Heart left ventricle (tissue), 16 donors: ENCODE data around the gene NKD1. TPM values are rescaled to one million over a fixed set of nuclear protein-coding genes. Genes with fewer than 3 reads are reported as not detected.

ENCODE experiments used
- ATAC-seq, 4 donors: fragments of 200-7000 bp; cut with Tn5 transposase; one replicate each; pipeline ENCODE4 v1.9.1; 2020 to 2022; ENCODE audit warnings: moderate library complexity in 4 of 4, mild to moderate bottlenecking in 3 of 4, moderate number of reproducible peaks in 1 of 4
- DNase-seq, 5 donors: peaks; one replicate each; pipeline ENCODE4 v3.0.0-alpha.2; 2020
- H3K27ac ChIP-seq, 12 donors: fragments of 200-600 bp; sonication (generic) in 4 of 12; one replicate each; pipeline versions ENCODE4 v1.5.0 to v1.8.0; 2016 to 2022; ENCODE audit warnings: mild to moderate bottlenecking in 2 of 12
- H3K27me3 ChIP-seq, 9 donors: fragments of 200-600 bp; sonication (generic) in 2 of 9; one replicate each; pipeline versions ENCODE4 v1.5.1 to v1.8.0; 2016 to 2022; ENCODE audit warnings: mild to moderate bottlenecking in 3 of 9
- H3K36me3 ChIP-seq, 9 donors: fragments of 200-600 bp; sonication (generic) in 2 of 9; one replicate each; pipeline versions ENCODE4 v1.5.0 to v1.8.0; 2018 to 2022; ENCODE audit warnings: mild to moderate bottlenecking in 2 of 9
- H3K4me1 ChIP-seq, 12 donors: fragments of 200-600 bp; sonication (generic) in 4 of 12; one replicate each; pipeline versions ENCODE4 v1.5.0 to v1.8.0; 2016 to 2022; ENCODE audit warnings: mild to moderate bottlenecking in 3 of 12
- H3K4me3 ChIP-seq, 12 donors: fragments of 200-600 bp; sonication (generic) in 4 of 12; one replicate each; pipeline versions ENCODE4 v1.5.0 to v1.8.0; 2017 to 2022; ENCODE audit warnings: mild to moderate bottlenecking in 9 of 12, moderate library complexity in 4 of 12
- H3K9me3 ChIP-seq, 12 donors: fragments of 200-600 bp; sonication (generic) in 4 of 12; one replicate each; pipeline versions ENCODE4 v1.5.0 to v1.8.0; 2016 to 2022; ENCODE audit warnings: mild to moderate bottlenecking in 1 of 12
- POLR2A ChIP-seq, 2 donors: fragments of 450-650 bp; IDR thresholded peaks; one replicate each; pipeline ENCODE4 v1.6.1; 2017; ENCODE audit warnings: antibody characterized with exemption in 2 of 2, mild to moderate bottlenecking in 2 of 2, moderate library complexity in 2 of 2
- WGBS, 4 donors: extraction: QIAGEN DNeasy Blood & Tissue Kit in 2 of 4; methylation state at CpG; one replicate each; pipeline versions ENCODE4 v1.1.5 to v1.1.7; 2013 to 2018; 5-methylcytosine and 5-hydroxymethylcytosine counted together
- intact Hi-C, 10 donors: fragments of 100-400 bp; cut with DNase I; formaldehyde crosslinking; loops; one replicate each; pipeline versions ENCODE4 v1.11.1 to v1.14.2; 2022
- polyA plus RNA-seq, 2 donors: library from polyadenylated mRNA; stranded (reverse); fragments of 200-250 nt; gene quantifications; one replicate each; pipeline ENCODE4 v1.2.3, GENCODE V29; 2013
- total RNA-seq, 9 donors: library from RNA; depleted of rRNA in 2 of 9; stranded (reverse); fragments of >200 nt in 2 of 9; fragmentation: NEBNext Ultra II Directional in 3 of 9; extraction: Animal tissue kit (Norgen Biotek cat#: 25700) in 3 of 9; gene quantifications; one replicate each; pipeline versions ENCODE4 v1.1.0 to v1.2.4, GENCODE V29; 2016 to 2023
- TF ChIP-seq, protein P1 (sequence below), 12 donors: fragments of 200-600 bp; sonication (generic) in 4 of 12; IDR thresholded peaks; one replicate each; pipeline versions ENCODE4 v1.5.0 to v1.8.0; 2018 to 2022; ENCODE audit warnings: antibody characterized with exemption in 12 of 12, mild to moderate bottlenecking in 5 of 12
- donor health status: ischemic (EF 13 %, LVEDD 7.1; RV severe dilation, severe dysfunction).
- donor health status: healthy with polysubstance abuse.
- donor health status: DM: no; HTN: yes; CAD: no.
- donor health status: DM: no; HTN: no; CAD: no.
- donor health status: ischemic (EF 25% LVEDD 6.9; RV normal size, moderate dysfunction).
- donor health status: ischemic (EF 25% LVEDD 5.7; RV mildly dilated, moderate dysfunction).
- donor health status: healthy.
- donor health status: DM: yes; HTN: yes; CAD: no.
- donor health status: ischemic (EF 35%, LVEDD 5.7; RV mildly dilated, moderate dysfunction).
- donor health status: nonischemic (EF 11% LVEDD 7.7; RV severe dilation, severe dysfunction).
- donor health status: DM: yes; HTN: yes; CAD: no.
- donor health status: PGD.
- donor health status: ischemic (EF 29% LVEDD 5.4; RV normal size, mild dysfunction).
- donor health status: nonischemic (EF 23%, LVEDD 6.1; RV moderate dilation, normal function).

The NKD1 gene
- total and polyA plus RNA-seq, 11 donors, result 0.05 to 1.0 (median 0.26) TPM

DNA sequence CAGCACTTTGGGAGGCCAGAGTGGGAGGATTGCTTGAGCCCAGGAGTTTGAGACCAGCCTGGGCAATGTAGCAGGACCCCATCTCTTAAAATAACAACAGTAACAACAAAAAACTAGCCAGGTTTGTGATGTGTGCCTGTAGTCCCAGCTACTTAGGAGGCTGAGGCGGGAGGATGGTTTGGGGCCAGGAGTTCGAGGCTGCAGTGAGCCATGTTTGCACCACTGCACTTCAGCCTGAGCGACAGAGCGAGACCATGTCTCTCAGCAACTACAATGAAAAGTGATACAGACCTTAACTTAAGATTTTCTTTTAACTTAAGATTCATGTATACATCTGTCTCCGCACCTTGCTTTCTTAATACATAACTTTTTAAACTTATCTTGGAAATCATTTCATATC lies 17.2 kb downstream of the NKD1 start:
- Histone ChIP-seq H3K27me3 (peaks cover 0 to 3% (median 0%) of the 10 kb centered on the region in 9 donors), H3K4me1 (peaks cover 0 to 12% (median 0%) of the 10 kb centered on the region in 12 donors), H3K36me3 (no peaks in the 10 kb centered on the region), H3K27ac (no peak overlapping the region), H3K4me3 (no peak overlapping the region), H3K9me3 (peaks cover 0 to 7% (median 0%) of the 10 kb centered on the region in 12 donors)
- DNase-seq (no peak), ATAC-seq (no peak)
- TF ChIP-seq, protein P1, sequence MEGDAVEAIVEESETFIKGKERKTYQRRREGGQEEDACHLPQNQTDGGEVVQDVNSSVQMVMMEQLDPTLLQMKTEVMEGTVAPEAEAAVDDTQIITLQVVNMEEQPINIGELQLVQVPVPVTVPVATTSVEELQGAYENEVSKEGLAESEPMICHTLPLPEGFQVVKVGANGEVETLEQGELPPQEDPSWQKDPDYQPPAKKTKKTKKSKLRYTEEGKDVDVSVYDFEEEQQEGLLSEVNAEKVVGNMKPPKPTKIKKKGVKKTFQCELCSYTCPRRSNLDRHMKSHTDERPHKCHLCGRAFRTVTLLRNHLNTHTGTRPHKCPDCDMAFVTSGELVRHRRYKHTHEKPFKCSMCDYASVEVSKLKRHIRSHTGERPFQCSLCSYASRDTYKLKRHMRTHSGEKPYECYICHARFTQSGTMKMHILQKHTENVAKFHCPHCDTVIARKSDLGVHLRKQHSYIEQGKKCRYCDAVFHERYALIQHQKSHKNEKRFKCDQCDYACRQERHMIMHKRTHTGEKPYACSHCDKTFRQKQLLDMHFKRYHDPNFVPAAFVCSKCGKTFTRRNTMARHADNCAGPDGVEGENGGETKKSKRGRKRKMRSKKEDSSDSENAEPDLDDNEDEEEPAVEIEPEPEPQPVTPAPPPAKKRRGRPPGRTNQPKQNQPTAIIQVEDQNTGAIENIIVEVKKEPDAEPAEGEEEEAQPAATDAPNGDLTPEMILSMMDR (IDR thresholded peaks at IDR 0.05), result no peak
- TF ChIP-seq POLR2A (IDR thresholded peaks at IDR 0.05), result no peak
- intact Hi-C loops, result loop anchor here in 1 of 10 donors (10.0 kb wide), 1 partner anchor 59 kb away; no protein-coding TSS in a partner anchor
- WGBS, 4 donors, result 94 to 98% (median 96%) methylated on average over 5 of the region's 5 CpGs

DNA sequence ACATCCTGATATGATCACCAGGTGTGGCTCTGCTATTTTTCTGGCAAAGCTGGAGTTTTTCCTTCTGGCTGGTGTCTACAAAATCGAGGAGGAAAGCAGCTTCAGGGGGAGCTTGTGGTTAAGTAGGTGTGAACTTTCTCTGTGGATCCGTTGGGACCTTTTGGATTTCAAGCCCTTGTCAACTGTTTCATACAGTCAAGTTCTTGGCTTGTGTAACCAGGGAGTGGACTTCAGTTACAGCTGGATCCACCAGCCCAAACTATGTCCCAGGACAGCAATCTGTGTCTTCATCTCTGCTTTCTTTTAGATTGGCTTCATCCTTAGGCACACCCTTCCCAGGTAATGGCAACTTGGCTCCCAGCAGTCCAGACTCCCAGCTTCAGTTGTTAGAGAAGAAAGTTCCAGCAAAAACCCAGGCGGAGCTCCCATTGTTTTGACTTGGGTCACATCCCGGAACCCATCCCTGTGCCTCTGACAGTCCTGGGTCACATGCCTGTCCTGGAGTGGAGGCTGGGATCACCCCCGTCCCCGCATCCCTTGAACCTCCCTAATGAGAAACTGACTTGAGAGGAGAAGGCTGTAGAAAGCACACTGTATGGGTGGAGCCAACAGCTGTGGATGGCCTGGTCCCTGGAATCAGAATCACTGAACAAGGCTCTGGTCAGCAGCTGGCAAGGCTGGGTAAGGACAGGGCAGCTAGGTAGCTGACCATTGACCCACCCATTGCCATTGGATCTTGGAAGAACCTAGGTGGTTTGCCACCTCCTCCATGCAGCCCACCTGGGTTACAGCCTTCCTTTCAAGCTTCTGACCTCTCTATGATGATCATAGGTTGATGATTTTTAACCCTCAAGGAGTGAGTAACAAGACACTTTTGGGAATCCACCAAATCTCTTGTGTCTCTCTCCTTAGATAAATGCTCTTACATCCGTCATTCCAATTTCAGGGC lies 18.1 kb downstream of the NKD1 start:
- peaks cover 0 to 3% (median 0%) of the 10 kb centered on the region in 9 donors for H3K27me3 ChIP-seq
- H3K4me3 ChIP-seq, result no peak overlapping the region
- peaks cover 0 to 5% (median 0%) of the 10 kb centered on the region in 12 donors for H3K9me3 ChIP-seq
- no peak overlapping the region for H3K27ac ChIP-seq
- TF ChIP-seq, protein P1 (IDR thresholded peaks at IDR 0.05), result no peak
- TF ChIP-seq POLR2A (IDR thresholded peaks at IDR 0.05), result no peak
- H3K36me3 ChIP-seq, result no peaks in the 10 kb centered on the region
- peaks cover 0 to 12% (median 0%) of the 10 kb centered on the region in 12 donors for H3K4me1 ChIP-seq
- 76 to 83% (median 80%) methylated on average over 7 of the region's 7 CpGs for WGBS, 4 donors
- DNase-seq (no peak), ATAC-seq (peak in 1 of 4 donors; percentile 16)
- intact Hi-C loops, result loop anchor here in 1 of 10 donors (10.0 kb wide), 1 partner anchor 59 kb away; no protein-coding TSS in a partner anchor

DNA sequence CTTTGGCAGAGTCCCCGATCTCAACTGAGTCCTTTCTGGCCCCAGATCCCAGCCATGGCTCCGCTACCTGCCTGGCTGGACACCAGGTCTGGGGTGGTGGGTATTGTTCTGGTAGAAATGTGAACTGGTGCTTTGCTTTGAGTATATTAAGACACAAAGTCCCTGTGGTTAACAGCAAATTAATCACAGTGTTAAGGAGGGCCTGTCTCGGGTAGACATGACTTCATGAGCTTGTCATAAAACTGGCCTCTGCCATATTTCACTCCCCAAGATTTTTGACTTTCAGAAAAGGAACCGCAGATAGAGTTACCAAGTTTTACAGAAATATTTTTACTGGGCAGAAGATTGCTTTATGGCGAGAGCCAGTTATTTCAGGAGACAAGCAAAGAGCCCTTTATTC lies 19.5 kb downstream of the NKD1 start:
- H3K36me3 ChIP-seq, result no peaks in the 10 kb centered on the region
- peak overlapping the region in 1 of 12 donors; percentile 24 for H3K27ac ChIP-seq
- peaks cover 0 to 3% (median 0%) of the 10 kb centered on the region in 9 donors for H3K27me3 ChIP-seq
- no peak for TF ChIP-seq POLR2A (IDR thresholded peaks at IDR 0.05)
- TF ChIP-seq, protein P1 (IDR thresholded peaks at IDR 0.05), result no peak
- H3K9me3 ChIP-seq, result no peaks in the 10 kb centered on the region
- intact Hi-C loops, result loop anchor here in 1 of 10 donors (10.0 kb wide), 1 partner anchor 57 kb away; no protein-coding TSS in a partner anchor
- H3K4me1 ChIP-seq, result peaks cover 0 to 12% (median 0%) of the 10 kb centered on the region in 12 donors
- ATAC-seq, result peak in 2 of 4 donors; percentile 52 to 53
- 76 to 86% (median 84%) methylated on average over 5 of the region's 5 CpGs for WGBS, 4 donors
- no peak overlapping the region for H3K4me3 ChIP-seq
- DNase-seq, result no peak
